8988T (cell line): ENCODE measurements around the gene CCDC126.
"Not testable (repeated sequence)": the region's sequence is repeated elsewhere in the genome, so short reads cannot be mapped to it uniquely, and the experiment has no call there.

Experiments used
- DNase-seq: peaks from one replicate; pipeline ENCODE4 v3.0.0; 2011

The CCDC126 gene

GRCh38 chr7:23633417-23633816 lies 36.2 kb downstream of the CCDC126 start:
- no peak for DNase-seq

- no peak for DNase-seq
These were observed 48.6 kb downstream of the CCDC126 start for GRCh38 chr7:23645822-23646221.

- no peak for DNase-seq
These were observed 56.8 kb downstream of the CCDC126 start for GRCh38 chr7:23653942-23654341.

DNA sequence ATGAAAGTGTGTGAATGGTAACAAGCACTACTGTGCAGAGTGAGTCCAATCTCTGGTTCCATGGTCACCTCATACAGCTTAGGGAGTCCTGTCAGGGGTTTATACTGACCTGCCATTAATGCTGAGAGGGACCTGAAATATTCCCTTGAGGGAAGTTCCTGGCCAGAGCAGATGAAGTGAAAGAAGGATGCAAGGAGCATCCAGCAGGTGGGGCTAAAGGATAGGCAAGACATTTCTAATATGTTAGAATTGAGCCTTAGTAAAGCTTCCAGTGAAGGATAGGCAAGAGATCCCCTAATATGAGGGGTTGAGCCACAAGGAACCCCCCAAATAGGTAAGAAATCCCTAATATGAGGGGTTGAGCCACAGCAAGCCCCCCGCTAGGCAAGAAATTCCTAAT lies 57.3 kb downstream of the CCDC126 start:
- DNase-seq, result no peak

- DNase-seq, result no peak
These were observed 58.3 kb downstream of the CCDC126 start for GRCh38 chr7:23655433-23655832.

DNA sequence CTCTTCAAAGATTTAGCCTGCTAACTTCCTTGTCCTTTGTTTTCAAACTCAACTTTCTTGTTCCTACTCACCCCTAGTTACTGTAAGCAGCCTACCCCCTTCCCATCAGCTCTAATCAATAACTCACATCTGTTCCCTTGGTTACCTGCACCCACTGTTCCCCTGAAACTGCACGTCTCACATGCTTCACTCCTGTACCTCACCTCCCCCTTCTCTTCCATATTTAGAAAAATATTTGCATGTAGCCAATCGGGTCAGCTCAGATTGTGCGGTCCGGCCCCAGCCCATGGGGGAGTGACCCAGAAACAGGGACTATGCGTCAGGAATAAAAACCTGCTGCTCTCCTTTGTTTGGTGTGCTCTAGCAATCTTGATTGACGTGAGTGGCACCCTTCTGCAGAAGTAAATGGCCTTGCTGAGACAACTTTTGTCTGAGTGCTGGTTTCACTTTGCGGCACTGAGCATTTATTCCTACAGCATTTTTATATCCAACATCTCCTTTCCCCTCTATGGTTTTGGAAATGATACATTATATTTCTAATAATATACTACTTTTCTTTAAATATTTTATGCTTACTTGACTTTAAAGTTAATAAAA lies 61.7 kb downstream of the CCDC126 start:
- DNase-seq, result no peak

DNA sequence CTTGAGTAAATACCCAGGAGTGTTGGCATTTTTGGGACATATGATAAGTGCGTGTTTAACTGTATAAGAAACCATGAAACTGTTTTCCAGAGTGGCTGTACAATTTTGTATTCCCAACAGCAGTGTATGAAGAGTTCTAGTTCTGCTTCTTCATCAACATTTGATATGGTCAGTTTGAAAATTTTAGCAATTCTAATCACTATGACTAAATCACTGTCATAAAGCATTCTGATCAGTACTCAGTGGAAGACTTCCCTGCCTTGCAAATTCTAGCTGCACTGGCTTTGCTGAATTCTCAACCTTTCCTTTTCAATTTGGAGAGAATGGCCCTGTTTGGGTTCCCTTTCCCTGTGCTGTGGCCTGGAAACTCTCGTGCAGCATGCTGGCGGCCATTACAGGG lies 64.2 kb downstream of the CCDC126 start:
- DNase-seq, result no peak

DNA sequence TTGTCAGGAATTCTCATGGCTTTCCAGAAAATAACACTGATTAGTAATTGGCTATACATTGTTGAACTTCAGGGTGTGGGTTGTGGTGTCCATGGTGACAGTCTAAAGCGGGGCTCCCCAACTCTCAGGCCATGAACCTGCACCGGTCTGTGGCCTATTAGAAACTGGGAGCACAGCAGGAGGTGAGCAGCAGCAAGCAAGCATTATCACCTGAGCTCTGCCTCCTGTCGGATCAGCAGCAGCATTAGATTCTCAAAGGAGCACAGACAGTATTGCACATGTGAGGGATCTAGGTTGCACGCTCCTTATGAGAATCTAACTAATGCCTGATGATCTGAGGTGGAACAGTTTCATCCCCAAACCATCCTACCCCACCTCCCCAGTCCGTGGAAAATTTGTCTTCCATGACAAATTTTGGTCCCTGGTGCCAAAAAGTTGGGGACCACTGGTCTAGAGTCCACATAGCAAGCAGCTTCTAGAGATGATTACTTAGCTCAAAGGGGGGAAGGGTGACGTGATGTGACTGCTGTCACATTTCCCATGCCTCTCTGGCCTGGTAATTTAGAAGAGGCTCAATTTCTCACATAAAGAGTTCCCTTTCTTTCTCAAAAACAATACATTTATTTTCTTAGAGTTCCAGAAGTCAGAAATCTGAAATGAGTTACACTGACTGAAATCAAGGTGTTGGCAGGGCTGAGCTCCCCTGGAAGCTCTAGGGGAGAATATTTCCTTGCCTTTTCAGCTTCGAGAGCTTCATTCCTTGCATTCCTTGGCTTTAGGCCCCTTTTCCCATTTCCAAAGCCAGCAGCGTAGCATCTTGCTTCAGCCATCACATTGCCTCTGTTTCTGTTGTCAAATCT lies 65.2 kb downstream of the CCDC126 start:
- no peak for DNase-seq

DNA sequence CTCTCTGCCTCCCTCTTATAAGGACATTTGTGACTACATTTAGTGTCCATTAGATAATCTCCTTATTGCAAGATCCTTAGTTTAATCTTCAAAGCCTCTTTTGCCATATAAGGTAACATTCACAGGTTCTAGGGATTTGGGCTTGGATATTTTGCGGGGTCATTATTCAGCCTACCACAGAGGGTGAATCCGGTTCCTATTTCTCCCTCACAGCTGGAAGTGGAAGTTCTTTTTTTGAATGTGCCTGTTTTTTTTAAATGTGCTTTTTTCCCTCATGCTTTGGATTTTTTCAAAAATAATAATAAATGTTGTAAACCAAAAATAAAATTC lies 65.8 kb downstream of the CCDC126 start:
- DNase-seq, result no peak

GRCh38 chr7:23664122-23664521 lies 66.9 kb downstream of the CCDC126 start:
- no peak for DNase-seq

GRCh38 chr7:23672033-23672432 lies 74.9 kb downstream of the CCDC126 start:
- no peak for DNase-seq

DNA sequence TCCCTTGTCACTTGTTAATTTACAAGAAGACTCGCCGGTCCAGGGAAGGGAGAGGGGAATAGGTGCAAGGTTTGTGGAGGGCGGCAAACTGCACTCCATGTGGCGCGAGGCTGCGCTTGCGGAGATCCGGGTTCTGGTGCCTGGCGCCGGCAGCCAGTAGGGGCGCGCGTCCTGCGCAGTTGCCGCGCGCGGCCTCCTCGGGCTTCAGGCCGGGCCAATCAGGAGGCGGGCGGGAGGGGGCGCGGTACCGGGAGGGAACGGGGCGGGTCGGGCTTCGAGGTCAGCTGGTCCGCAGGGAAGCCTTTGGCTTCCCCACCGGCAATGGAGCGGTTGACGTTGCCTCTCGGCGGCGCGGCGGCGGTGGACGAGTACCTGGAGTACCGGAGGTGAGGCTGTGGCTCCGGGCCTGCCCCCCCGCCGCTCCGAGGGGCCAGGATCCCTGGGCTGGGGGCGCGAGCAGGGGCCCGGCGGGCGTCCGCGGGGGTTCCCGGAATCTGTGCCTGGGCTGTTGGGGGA lies 82.8 kb downstream of the CCDC126 start, which contains the start of gene FAM221A:
FAM221A (plus strand) TSS at position 302 of the 516 bp plus-strand sequence; CDS start at position 322, 20 bp downstream.
- no peak for DNase-seq

DNA sequence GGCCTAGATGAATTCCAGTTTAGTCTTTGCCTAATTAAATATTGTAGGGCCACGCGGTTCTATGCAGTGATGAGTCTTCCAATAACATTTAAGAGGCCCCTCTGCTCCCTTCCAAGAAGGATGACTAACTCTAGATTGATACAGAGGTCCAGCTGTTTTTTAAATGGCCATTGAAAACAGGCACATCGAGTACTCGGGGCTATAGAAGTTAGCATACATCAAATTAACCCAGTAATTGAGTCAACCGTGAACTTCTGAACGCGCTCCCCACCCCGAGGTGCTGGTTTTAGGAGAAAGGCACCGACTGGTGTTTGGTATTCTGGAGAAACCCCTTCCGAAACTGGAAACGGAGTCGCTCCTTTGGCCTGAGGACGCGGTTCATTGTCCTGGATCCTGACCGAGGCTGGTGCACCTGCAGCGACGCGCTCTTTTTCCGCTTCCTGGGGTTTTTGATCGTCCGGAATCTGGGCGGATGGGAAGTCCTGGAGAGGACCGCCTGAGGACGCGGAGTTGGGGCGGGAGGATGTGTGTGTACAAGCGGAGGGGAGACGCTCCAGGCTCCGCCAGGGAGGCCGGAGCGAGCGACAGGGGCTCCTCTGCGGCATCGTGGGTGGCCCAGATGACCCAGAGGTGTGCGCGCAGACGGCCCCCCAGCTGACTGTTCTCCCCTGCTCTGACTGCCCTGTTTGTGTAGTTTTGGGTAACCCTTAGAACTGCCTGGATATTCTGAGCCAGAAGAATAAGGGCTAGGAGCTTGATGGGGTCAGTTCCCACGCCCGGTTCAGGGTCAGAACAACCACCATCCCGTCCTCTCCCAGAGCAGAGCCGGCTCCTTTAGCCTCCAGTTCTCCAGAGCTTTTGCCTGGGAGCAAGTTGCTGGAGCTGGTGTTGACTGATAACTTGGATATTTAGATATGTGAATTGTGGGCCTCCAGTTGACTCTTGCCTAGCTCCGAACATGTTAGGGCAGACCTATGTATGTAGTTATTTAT lies 83.5 kb downstream of the CCDC126 start:
- DNase-seq, result no peak

GRCh38 chr7:23684041-23684440 lies 86.9 kb downstream of the CCDC126 start:
- not testable (repeated sequence) for DNase-seq

DNA sequence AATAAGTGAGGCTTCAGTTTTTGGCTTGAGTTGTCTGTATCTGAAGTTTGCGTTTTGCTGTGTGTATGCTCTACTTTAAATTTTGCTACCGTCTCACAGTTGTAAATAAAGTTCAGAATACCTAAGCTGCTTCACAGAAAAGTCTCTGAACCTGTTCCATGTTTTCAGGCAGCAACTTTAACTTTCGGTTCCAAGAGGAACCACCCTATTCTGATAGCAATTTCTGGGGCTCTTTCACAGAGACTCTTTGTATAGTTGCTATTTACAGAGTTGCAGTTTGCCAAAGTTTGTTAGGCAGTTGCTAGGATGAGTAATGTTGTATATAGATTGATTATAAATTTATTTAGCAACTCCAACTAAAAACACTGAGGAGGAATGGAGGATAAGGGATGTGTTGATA lies 88.5 kb downstream of the CCDC126 start:
- DNase-seq, result no peak

DNA sequence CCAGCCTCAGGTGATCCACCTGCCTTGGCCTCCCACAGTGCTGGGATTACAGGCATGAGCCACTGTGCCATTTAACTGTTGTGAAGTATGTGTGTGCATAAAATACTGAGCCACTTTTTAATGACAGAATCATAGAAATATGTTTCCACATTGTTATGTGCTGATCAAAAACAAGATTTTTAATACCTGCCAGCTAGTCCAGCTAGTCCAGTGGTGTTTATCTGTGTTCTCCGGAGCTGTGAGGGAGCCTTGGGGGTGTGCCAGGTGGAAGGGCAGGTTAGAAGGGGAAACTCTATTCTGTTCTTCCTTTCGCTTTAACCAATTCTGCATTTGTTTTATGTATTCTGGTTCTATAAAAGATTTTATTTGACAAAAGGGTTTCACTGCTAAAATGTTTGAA lies 89.8 kb downstream of the CCDC126 start:
- no peak for DNase-seq

GRCh38 chr7:23689165-23689564 lies 92.0 kb downstream of the CCDC126 start:
- DNase-seq, result no peak

DNA sequence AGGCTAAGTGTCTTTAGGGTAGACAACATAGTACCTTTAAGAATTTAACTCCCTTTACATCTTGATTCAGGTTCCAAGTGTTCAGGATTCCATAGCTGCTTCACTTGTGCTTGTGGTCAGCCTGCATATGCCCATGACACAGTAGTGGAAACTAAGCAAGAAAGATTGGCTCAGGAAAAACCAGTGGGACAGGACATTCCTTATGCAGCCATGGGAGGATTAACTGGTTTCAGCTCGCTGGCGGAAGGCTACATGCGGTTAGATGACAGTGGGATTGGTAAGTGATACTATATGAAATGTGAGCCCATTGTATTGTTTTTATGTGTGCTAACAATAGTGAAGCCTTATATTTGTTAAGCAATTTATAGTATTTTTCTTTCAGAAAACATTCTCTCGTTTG lies 94.1 kb downstream of the CCDC126 start:
- no peak for DNase-seq

- no peak for DNase-seq
These were observed 96.0 kb downstream of the CCDC126 start for GRCh38 chr7:23693224-23693623.
